K562 (cell line): Measurements from ENCODE around the gene KCP. TPM values are rescaled to one million over a fixed set of nuclear protein-coding genes. Genes with fewer than 3 reads are reported as not detected.

ENCODE experiments used
- ATAC-seq: fragments of 200-7000 bp; cut with Tn5 transposase; 3 replicates; pipeline ENCODE4 v1.9.1; 2020; ENCODE audit warnings: moderate library complexity
- BruUV-seq: library from RNA; stranded (reverse); fragments of 400-500 nt; replicated peaks from 2 replicates; lab custom pipeline; 2021; lab: Mats Ljungman, UMichigan
- CTCF ChIA-PET: fragments of 300-600 bp; formaldehyde crosslinking; extraction: SDS; loops from one replicate; lab custom pipeline; 2021; ENCODE audit warnings: low intra/inter-chr PET ratio; lab: Yijun Ruan, JAX
- POLR2A ChIA-PET: fragments of 300-600, 350-650 bp; sonication (Branson Sonifier 250); formaldehyde crosslinking; extraction: SDS; loops from one replicate; lab custom pipeline; 2021; ENCODE audit warnings: antibody characterized with exemption, inconsistent platforms; lab: Yijun Ruan, JAX
- DNase-seq, 4 experiments: peaks; one replicate each; pipeline versions ENCODE4 v3.0.0 to v3.0.0-alpha.2; 2011 to 2018; ENCODE audit warnings: low spot score in 3 of 4, mixed read lengths in 3 of 4; ENCODE audit errors: extremely low read depth in 1 of 4
- FAIRE-seq: peaks from 2 replicates; lab custom pipeline; 2011; peaks lifted over from hg19 to GRCh38; lab: Jason Lieb, UNC
- H2AFZ ChIP-seq: 2 replicates; pipeline ENCODE4 v1.6.0; 2011; ENCODE audit warnings: low read depth, low read length, control low read depth, inconsistent platforms
- H3K27ac ChIP-seq: fragments of 200-600 bp; 3 replicates; pipeline ENCODE4 v1.8.0; 2011; ENCODE audit warnings: low read depth, mild to moderate bottlenecking, control low read depth, inconsistent platforms, low read length, moderate library complexity, mixed read lengths; ENCODE audit errors: extremely low read depth
- H3K27me3 ChIP-seq, 2 experiments: fragments of 300-600 bp in 1 of 2; 2 replicates in 1 of 2; 3 replicates in 1 of 2; pipeline versions ENCODE4 v1.6.0 to v1.8.0; 2011; ENCODE audit warnings: inconsistent platforms in 2 of 2, low read length in 2 of 2, mild to moderate bottlenecking in 1 of 2, mixed read lengths in 1 of 2, moderate library complexity in 1 of 2; ENCODE audit not compliant: control insufficient read depth in 2 of 2, insufficient read depth in 2 of 2
- H3K36me3 ChIP-seq: fragments of 300-600 bp; 3 replicates; pipeline ENCODE4 v1.8.0; 2011; ENCODE audit warnings: mild to moderate bottlenecking, low read length, inconsistent platforms; ENCODE audit not compliant: control insufficient read depth, insufficient read depth
- H3K4me1 ChIP-seq, 2 experiments: fragments of 200-600 bp in 1 of 2; replicated peaks in 1 of 2; 2 replicates in 1 of 2; 3 replicates in 1 of 2; pipeline versions ENCODE4 v1.5.1 to v1.8.0; 2011; ENCODE audit warnings: inconsistent platforms in 2 of 2, low read length in 2 of 2, mild to moderate bottlenecking in 1 of 2, mixed read lengths in 1 of 2, moderate library complexity in 1 of 2; ENCODE audit not compliant: control insufficient read depth in 2 of 2, insufficient read depth in 2 of 2
- H3K4me2 ChIP-seq: 2 replicates; pipeline ENCODE4 v1.6.1; 2011; ENCODE audit warnings: low read length, control low read depth, inconsistent platforms, mixed read lengths; ENCODE audit not compliant: insufficient read depth
- H3K4me3 ChIP-seq: fragments of 200-600 bp; sonication (generic), shearing (Covaris generic); 2 replicates; pipeline ENCODE4 v1.5.1; 2016; ENCODE audit warnings: control low read depth, inconsistent platforms
- H3K79me2 ChIP-seq: fragments of 200-600 bp; 3 replicates; pipeline ENCODE4 v1.8.0; 2011; ENCODE audit warnings: low read length, inconsistent platforms; ENCODE audit not compliant: control insufficient read depth, insufficient read depth
- H3K9ac ChIP-seq, 2 experiments: 2 replicates each; pipeline versions ENCODE4 v1.6.0 to v1.6.1; 2011; ENCODE audit warnings: low read depth in 2 of 2, low read length in 2 of 2, control low read depth in 1 of 2, inconsistent platforms in 1 of 2, mild to moderate bottlenecking in 1 of 2, mixed read lengths in 1 of 2; ENCODE audit not compliant: insufficient read depth in 1 of 2
- H3K9me1 ChIP-seq: one replicate; pipeline ENCODE4 v1.6.0; 2011; ENCODE audit warnings: inconsistent platforms, mild to moderate bottlenecking, low read length, moderate library complexity; ENCODE audit not compliant: control insufficient read depth, insufficient read depth
- H3K9me3 ChIP-seq: replicated peaks from 2 replicates; pipeline ENCODE4 v1.5.1; 2011; ENCODE audit warnings: low read depth, low read length, inconsistent platforms; ENCODE audit not compliant: control insufficient read depth, insufficient read depth
- H4K20me1 ChIP-seq: replicated peaks from 2 replicates; pipeline ENCODE4 v1.6.1; 2011; ENCODE audit warnings: low read length, inconsistent platforms, mixed read lengths; ENCODE audit not compliant: control insufficient read depth, insufficient read depth
- NFXL1 ChIP-seq: fragments of 450-650 bp; formaldehyde crosslinking; IDR thresholded peaks from 2 replicates; pipeline ENCODE4 v1.4.0; 2021; ENCODE audit warnings: mild to moderate bottlenecking
- POLR2G ChIP-seq: fragments of 200-400 bp; formaldehyde crosslinking; IDR thresholded peaks from 2 replicates; pipeline ENCODE4 v1.6.1; 2017; ENCODE audit warnings: low read depth, mild to moderate bottlenecking, antibody characterized with exemption, low read length, moderate library complexity
- RBFOX2 ChIP-seq: fragments of 200-400 bp; formaldehyde crosslinking; IDR thresholded peaks from 2 replicates; pipeline ENCODE4 v1.6.1; 2017; ENCODE audit warnings: low read depth, mild to moderate bottlenecking, low read length, moderate library complexity
- RBM22 ChIP-seq: fragments of 200-400 bp; formaldehyde crosslinking; IDR thresholded peaks from 2 replicates; pipeline ENCODE4 v1.6.1; 2018; ENCODE audit warnings: low read length, low read depth; ENCODE audit not compliant: poor library complexity, severe bottlenecking
- TEAD4 ChIP-seq, 2 experiments: sonication (generic) in 1 of 2; formaldehyde crosslinking in 1 of 2; IDR thresholded peaks; 2 replicates each; pipeline versions ENCODE4 v1.6.1 to v1.8.0; 2012 to 2022; ENCODE audit warnings: borderline replicate concordance in 1 of 2, inconsistent platforms in 1 of 2, low read length in 1 of 2, mild to moderate bottlenecking in 1 of 2, missing genetic modification reagents in 1 of 2
- ZFP1 ChIP-seq: fragments of 450-650 bp; formaldehyde crosslinking; IDR thresholded peaks from 2 replicates; pipeline ENCODE4 v1.4.0; 2020; ENCODE audit warnings: mild to moderate bottlenecking, mixed read lengths
- ZNF436 ChIP-seq: fragments of 250-450, 450-650 bp; sonication (Bioruptor Pico); formaldehyde crosslinking; IDR thresholded peaks from 2 replicates; pipeline ENCODE4 v1.7.0; 2020; ENCODE audit warnings: mild to moderate bottlenecking
- WGBS: fragments of 100-300 bp; shearing (Covaris generic); methylation state at CpG from one replicate; pipeline ENCODE4 v1.1.6; 2016; ENCODE audit warnings: low coverage, mixed read lengths; ENCODE audit not compliant: insufficient coverage; ENCODE audit errors: missing lambda C conversion rate; 5-methylcytosine and 5-hydroxymethylcytosine counted together
- in situ Hi-C: fragments of 300-500 bp; cut with MboI; formaldehyde crosslinking; loops from 4 replicates; pipeline ENCODE4 v1.15.0; 2018; ENCODE audit warnings: inconsistent platforms, mixed read lengths
- intact Hi-C: fragments of 100-400 bp; cut with micrococcal nuclease; formaldehyde crosslinking; loops from 2 replicates; pipeline ENCODE4 v1.14.2; 2022
- polyA plus RNA-seq, 8 experiments: library from polyadenylated mRNA; depleted of rRNA in 4 of 8; stranded (reverse) in 5 of 8; unstranded in 3 of 8; fragments of >200 nt; fragmentation: Nextera tagmentation in 2 of 8; fragmentation: Illumina TruSeq in 1 of 8; extraction: Ambion mirVana in 2 of 8; extraction: Trizol in 1 of 8; gene quantifications; 2 replicates each; pipeline versions ENCODE4 v1.2.1 to v1.2.3, GENCODE V29; 2011 to 2014; ENCODE audit warnings: inconsistent platforms in 1 of 8, missing spikeins in 1 of 8
- total RNA-seq, 7 experiments: library from RNA; depleted of rRNA in 6 of 7; stranded (reverse); fragments of >200 nt in 6 of 7; fragmentation: Illumina TruSeq in 2 of 7; extraction: Trizol in 2 of 7; gene quantifications; 2 replicates each; pipeline versions ENCODE4 v1.2.1 to v1.2.3, GENCODE V29; 2011 to 2021; ENCODE audit warnings: low replicate concordance in 1 of 7

The KCP gene
- total and polyA plus RNA-seq, 9 of the 15 experiments (the other 6 are each of a cell fraction or from before 2014, with no cell fraction given): 0.06 to 0.17 (median 0.12) TPM; not detected in 3

- peaks cover 10% of the 10 kb centered on the region for H3K9me1 ChIP-seq
- H3K4me3 ChIP-seq: no peak overlapping the region
- peaks cover 0 to 43% of the 10 kb centered on the region in 2 experiments; a peak in 2 of 5 replicates for H3K4me1 ChIP-seq
- H3K79me2 ChIP-seq: no peaks in the 10 kb centered on the region
- no peak overlapping the region for H2AFZ ChIP-seq
- no peak overlapping the region for H3K4me2 ChIP-seq
- H4K20me1 ChIP-seq: peaks cover 25% of the 10 kb centered on the region
- BruUV-seq: no TSS peak
- CTCF ChIA-PET: no interaction called here
- WGBS: 94% methylated on average over 25 of the region's 25 CpGs
- intact Hi-C loops: no loop called here
- H3K9me3 ChIP-seq: no peaks in the 10 kb centered on the region
- H3K27me3 ChIP-seq: no peaks in the 10 kb centered on the region
- H3K27ac ChIP-seq: no peak overlapping the region
- FAIRE-seq (no peak), DNase-seq (no peak), ATAC-seq (no peak)
- peaks cover 100% of the 10 kb centered on the region; the same call in 2 of the 3 replicates for H3K36me3 ChIP-seq
- POLR2A ChIA-PET: interaction anchor here (0.7 to 1.7 kb wide), 6 partner anchors 8 to 167 kb away, joined by 3 to 6 read pairs (median 4); no protein-coding TSS in a partner anchor
- in situ Hi-C loops: no loop called here
- TF ChIP-seq RBM22 (peak; percentile 89), ZNF436 (CRISPR knock-in tag) (no peak), NFXL1 (no peak), TEAD4 (IDR thresholded peaks at IDR 0.05; ENCODE audit: low read length) (no peak), TEAD4 (CRISPR knock-in tag; IDR thresholded peaks at IDR 0.05; ENCODE audit: borderline replicate concordance) (0 out of 2 replicates have a peak, but pooled peaks have one; percentile 67), ZFP1 (CRISPR knock-in tag) (no peak), RBFOX2 (peak; percentile 61), POLR2G (peak; percentile 77)
- TF ChIP-seq, all 486 proteins: peak for 4
- peak overlapping the region in 1 of 2 experiments; percentile 73; a peak in 2 of 4 replicates for H3K9ac ChIP-seq
These were observed 65.7 kb downstream of the KCP start for GRCh38 chr7:128844777-128845311.
